Middle frontal gyrus (tissue), 1 donor: Measurements from ENCODE around the gene IFITM2.
"Not testable (repeated sequence)": the region's sequence is repeated elsewhere in the genome, so short reads cannot be mapped to it uniquely, and the experiment has no call there.

ENCODE experiments used
- DNase-seq: peaks from one replicate; pipeline ENCODE4 v3.0.0-alpha.2; 2015; ENCODE audit warnings: low spot score; ENCODE audit errors: extremely low spot score

The IFITM2 gene

GRCh38 chr11:324593-325517 lies 17.2 kb downstream of the IFITM2 start:
- not testable (repeated sequence) for DNase-seq

- DNase-seq, result no peak
These were observed 18.4 kb downstream of the IFITM2 start for GRCh38 chr11:325796-326591.

- no peak for DNase-seq
These were observed 18.9 kb downstream of the IFITM2 start for GRCh38 chr11:326592-326841.

- no peak for DNase-seq
These were observed 19.4 kb downstream of the IFITM2 start for GRCh38 chr11:326842-327580.

GRCh38 chr11:327581-327923 lies 19.9 kb downstream of the IFITM2 start:
- DNase-seq, result no peak

GRCh38 chr11:328012-328411 lies 20.4 kb downstream of the IFITM2 start:
- no peak for DNase-seq

GRCh38 chr11:328516-329100 lies 21.0 kb downstream of the IFITM2 start:
- DNase-seq, result not testable (repeated sequence)

- DNase-seq, result no peak
These were observed 22.3 kb downstream of the IFITM2 start for GRCh38 chr11:329886-330253.

GRCh38 chr11:330307-330693 lies 22.7 kb downstream of the IFITM2 start:
- no peak for DNase-seq

- no peak for DNase-seq
These were observed 23.2 kb downstream of the IFITM2 start for GRCh38 chr11:330694-331357.

GRCh38 chr11:331358-332060 lies 23.9 kb downstream of the IFITM2 start:
- DNase-seq, result no peak

GRCh38 chr11:332651-333480 lies 25.2 kb downstream of the IFITM2 start:
- DNase-seq, result no peak

- not testable (repeated sequence) for DNase-seq
These were observed 26.1 kb downstream of the IFITM2 start for GRCh38 chr11:333616-334263.

- DNase-seq, result no peak
These were observed 26.8 kb downstream of the IFITM2 start for GRCh38 chr11:334264-334994.

- no peak for DNase-seq
These were observed 28.4 kb downstream of the IFITM2 start for GRCh38 chr11:335779-336658.

GRCh38 chr11:336659-337198 lies 29.1 kb downstream of the IFITM2 start:
- DNase-seq, result no peak

- no peak for DNase-seq
These were observed 30.1 kb downstream of the IFITM2 start for GRCh38 chr11:337711-338110.
